ENCODE results near the gene MUC5AC.

Gene MUC5AC

GRCh38 chr11:1197431-1197885 lies 39.7 kb downstream of the MUC5AC start:
- no peak for DNase-seq (ENCODE audit: low read depth)

- DNase-seq (ENCODE audit: low read depth), result no peak
These were observed 40.3 kb downstream of the MUC5AC start for GRCh38 chr11:1197886-1198560.

GRCh38 chr11:1198561-1199240 lies 40.9 kb downstream of the MUC5AC start:
- DNase-seq (ENCODE audit: low read depth), result no peak

GRCh38 chr11:1199241-1199750 lies 41.5 kb downstream of the MUC5AC start:
- no peak for DNase-seq (ENCODE audit: low read depth)

GRCh38 chr11:1199751-1200610 lies 42.2 kb downstream of the MUC5AC start:
- no peak for DNase-seq (ENCODE audit: low read depth)

- no peak for DNase-seq (ENCODE audit: low read depth)
These were observed 42.9 kb downstream of the MUC5AC start for GRCh38 chr11:1200611-1201191.

- no peak for DNase-seq (ENCODE audit: low read depth)
These were observed 43.8 kb downstream of the MUC5AC start for GRCh38 chr11:1201395-1202153.

- DNase-seq (ENCODE audit: low read depth), result no peak
These were observed 44.5 kb downstream of the MUC5AC start for GRCh38 chr11:1202154-1202775.

GRCh38 chr11:1202776-1203504 lies 45.2 kb downstream of the MUC5AC start:
- peak; percentile 35 for DNase-seq (ENCODE audit: low read depth)

GRCh38 chr11:1203505-1204271 lies 45.9 kb downstream of the MUC5AC start:
- no peak for DNase-seq (ENCODE audit: low read depth)

GRCh38 chr11:1204381-1205101 lies 46.8 kb downstream of the MUC5AC start:
- no peak for DNase-seq (ENCODE audit: low read depth)

GRCh38 chr11:1205121-1205986 lies 47.6 kb downstream of the MUC5AC start:
- no peak for DNase-seq (ENCODE audit: low read depth)

- DNase-seq (ENCODE audit: low read depth), result no peak
These were observed 48.2 kb downstream of the MUC5AC start for GRCh38 chr11:1205987-1206331.

GRCh38 chr11:1206391-1207271 lies 48.9 kb downstream of the MUC5AC start:
- DNase-seq (ENCODE audit: low read depth), result no peak

GRCh38 chr11:1207401-1208143 lies 49.8 kb downstream of the MUC5AC start:
- no peak for DNase-seq (ENCODE audit: low read depth)

GRCh38 chr11:1208144-1208393 lies 50.3 kb downstream of the MUC5AC start:
- DNase-seq (ENCODE audit: low read depth), result no peak
